Panc1 (cell line): ENCODE data around the gene GALNT10. TPM values are rescaled to one million over a fixed set of nuclear protein-coding genes. Genes with fewer than 3 reads are reported as not detected.

Source experiments
- ATAC-seq: fragments of 200-7000 bp; cut with Tn5 transposase; 2 replicates; pipeline ENCODE4 v1.9.1; 2020; ENCODE audit warnings: mild to moderate bottlenecking, moderate library complexity
- BruUV-seq: library from RNA; stranded (reverse); fragments of 400-500 nt; replicated peaks from 2 replicates; lab custom pipeline; 2021; lab: Mats Ljungman, UMichigan
- CTCF ChIA-PET: fragments of 300-600 bp; sonication (Branson Sonifier 250); formaldehyde crosslinking; loops from one replicate; lab custom pipeline; 2022; ENCODE audit warnings: antibody characterized with exemption; lab: Charles Lee
- POLR2A ChIA-PET: fragments of 300-600 bp; sonication (Branson Sonifier 250); formaldehyde crosslinking; loops from one replicate; lab custom pipeline; 2022; ENCODE audit warnings: antibody characterized with exemption; lab: Charles Lee
- DNase-seq: peaks from one replicate; pipeline ENCODE4 v3.0.0-alpha.2; 2010; ENCODE audit warnings: low read depth, low spot score
- H3K27ac ChIP-seq: 2 replicates; pipeline ENCODE4 v1.5.1; 2011; ENCODE audit warnings: mild to moderate bottlenecking, low read length, inconsistent platforms
- H3K27me3 ChIP-seq: fragments of 200-500 bp; sonication (Bioruptor generic); 2 replicates; pipeline ENCODE4 v1.6.0; 2014; ENCODE audit warnings: low read length, inconsistent platforms; ENCODE audit not compliant: control insufficient read depth, insufficient read depth
- H3K36me3 ChIP-seq: fragments of 200-500 bp; sonication (Bioruptor generic); 2 replicates; pipeline ENCODE4 v1.5.1; 2014; ENCODE audit warnings: inconsistent platforms, mild to moderate bottlenecking, low read length, moderate library complexity; ENCODE audit not compliant: control insufficient read depth, insufficient read depth
- H3K4me1 ChIP-seq: 2 replicates; pipeline ENCODE4 v1.5.1; 2011; ENCODE audit warnings: inconsistent platforms, mild to moderate bottlenecking, low read length, moderate library complexity; ENCODE audit not compliant: control insufficient read depth, insufficient read depth
- H3K4me3 ChIP-seq, 2 experiments: 2 replicates each; pipeline ENCODE4 v1.5.1; 2011 to 2012; ENCODE audit warnings: low read depth in 2 of 2, low read length in 2 of 2, mild to moderate bottlenecking in 2 of 2, inconsistent platforms in 1 of 2, moderate library complexity in 1 of 2
- H3K9me3 ChIP-seq: fragments of 200-500 bp; sonication (Bioruptor generic); 2 replicates; pipeline ENCODE4 v1.5.1; 2014; ENCODE audit warnings: low read depth, mild to moderate bottlenecking, inconsistent platforms, low read length, moderate library complexity; ENCODE audit not compliant: control insufficient read depth, insufficient read depth
- POLR2AphosphoS5 ChIP-seq: IDR thresholded peaks from 2 replicates; pipeline ENCODE4 v1.6.1; 2012; ENCODE audit warnings: mild to moderate bottlenecking, low read depth, low read length, moderate library complexity
- SIN3A ChIP-seq: IDR thresholded peaks from 2 replicates; pipeline ENCODE4 v1.6.1; 2012; ENCODE audit warnings: low read depth, mild to moderate bottlenecking, low read length, moderate library complexity, borderline replicate concordance; ENCODE audit not compliant: insufficient read depth
- TCF7L2 ChIP-seq: IDR thresholded peaks from 2 replicates; pipeline ENCODE4 v1.6.1; 2011; ENCODE audit warnings: mild to moderate bottlenecking, low read depth, low read length, inconsistent platforms
- in situ Hi-C: cut with HindIII; loops from 2 replicates; pipeline ENCODE4 v1.10.0; 2016; ENCODE audit warnings: low sequenced_read_pairs, low pct_unique_long_range_greater_than_20kb
- intact Hi-C: fragments of 100-400 bp; cut with micrococcal nuclease; formaldehyde crosslinking; loops from one replicate; pipeline ENCODE4 v1.10.0; 2022; ENCODE audit not compliant: unreplicated experiment
- total RNA-seq: library from RNA; stranded (reverse); gene quantifications from one replicate; pipeline ENCODE4 v1.2.1, GENCODE V29; 2021; ENCODE audit not compliant: unreplicated experiment
- TF ChIP-seq, protein P1 (sequence below), 2 experiments: IDR thresholded peaks; 2 replicates each; pipeline ENCODE4 v1.6.1; 2011 to 2012; ENCODE audit warnings: low read depth in 2 of 2, control low read depth in 1 of 2, low read length in 1 of 2, mild to moderate bottlenecking in 1 of 2, moderate library complexity in 1 of 2; ENCODE audit not compliant: insufficient read depth in 1 of 2
- TF ChIP-seq, protein P2 (sequence below): fragments of 450-650 bp; IDR thresholded peaks from 2 replicates; pipeline ENCODE4 v1.5.1; 2017; ENCODE audit warnings: mild to moderate bottlenecking

GALNT10 gene
- total RNA-seq, 1 experiment from 2014 or later, result 50.5 TPM

- H3K36me3 ChIP-seq, result no peaks in the 10 kb centered on the region
- ATAC-seq (no peak), DNase-seq (no peak)
- H3K9me3 ChIP-seq, result no peaks in the 10 kb centered on the region
- peaks cover 10% of the 10 kb centered on the region for H3K27me3 ChIP-seq
- TF ChIP-seq, protein P1, sequence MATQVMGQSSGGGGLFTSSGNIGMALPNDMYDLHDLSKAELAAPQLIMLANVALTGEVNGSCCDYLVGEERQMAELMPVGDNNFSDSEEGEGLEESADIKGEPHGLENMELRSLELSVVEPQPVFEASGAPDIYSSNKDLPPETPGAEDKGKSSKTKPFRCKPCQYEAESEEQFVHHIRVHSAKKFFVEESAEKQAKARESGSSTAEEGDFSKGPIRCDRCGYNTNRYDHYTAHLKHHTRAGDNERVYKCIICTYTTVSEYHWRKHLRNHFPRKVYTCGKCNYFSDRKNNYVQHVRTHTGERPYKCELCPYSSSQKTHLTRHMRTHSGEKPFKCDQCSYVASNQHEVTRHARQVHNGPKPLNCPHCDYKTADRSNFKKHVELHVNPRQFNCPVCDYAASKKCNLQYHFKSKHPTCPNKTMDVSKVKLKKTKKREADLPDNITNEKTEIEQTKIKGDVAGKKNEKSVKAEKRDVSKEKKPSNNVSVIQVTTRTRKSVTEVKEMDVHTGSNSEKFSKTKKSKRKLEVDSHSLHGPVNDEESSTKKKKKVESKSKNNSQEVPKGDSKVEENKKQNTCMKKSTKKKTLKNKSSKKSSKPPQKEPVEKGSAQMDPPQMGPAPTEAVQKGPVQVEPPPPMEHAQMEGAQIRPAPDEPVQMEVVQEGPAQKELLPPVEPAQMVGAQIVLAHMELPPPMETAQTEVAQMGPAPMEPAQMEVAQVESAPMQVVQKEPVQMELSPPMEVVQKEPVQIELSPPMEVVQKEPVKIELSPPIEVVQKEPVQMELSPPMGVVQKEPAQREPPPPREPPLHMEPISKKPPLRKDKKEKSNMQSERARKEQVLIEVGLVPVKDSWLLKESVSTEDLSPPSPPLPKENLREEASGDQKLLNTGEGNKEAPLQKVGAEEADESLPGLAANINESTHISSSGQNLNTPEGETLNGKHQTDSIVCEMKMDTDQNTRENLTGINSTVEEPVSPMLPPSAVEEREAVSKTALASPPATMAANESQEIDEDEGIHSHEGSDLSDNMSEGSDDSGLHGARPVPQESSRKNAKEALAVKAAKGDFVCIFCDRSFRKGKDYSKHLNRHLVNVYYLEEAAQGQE (IDR thresholded peaks at IDR 0.05; ENCODE audit: insufficient read depth in 1 of 2, low read depth in 2 of 2, low read length in 1 of 2), result no peak
- TF ChIP-seq POLR2AphosphoS5, result no peak
- TF ChIP-seq SIN3A, result no peak
- TF ChIP-seq, protein P2, sequence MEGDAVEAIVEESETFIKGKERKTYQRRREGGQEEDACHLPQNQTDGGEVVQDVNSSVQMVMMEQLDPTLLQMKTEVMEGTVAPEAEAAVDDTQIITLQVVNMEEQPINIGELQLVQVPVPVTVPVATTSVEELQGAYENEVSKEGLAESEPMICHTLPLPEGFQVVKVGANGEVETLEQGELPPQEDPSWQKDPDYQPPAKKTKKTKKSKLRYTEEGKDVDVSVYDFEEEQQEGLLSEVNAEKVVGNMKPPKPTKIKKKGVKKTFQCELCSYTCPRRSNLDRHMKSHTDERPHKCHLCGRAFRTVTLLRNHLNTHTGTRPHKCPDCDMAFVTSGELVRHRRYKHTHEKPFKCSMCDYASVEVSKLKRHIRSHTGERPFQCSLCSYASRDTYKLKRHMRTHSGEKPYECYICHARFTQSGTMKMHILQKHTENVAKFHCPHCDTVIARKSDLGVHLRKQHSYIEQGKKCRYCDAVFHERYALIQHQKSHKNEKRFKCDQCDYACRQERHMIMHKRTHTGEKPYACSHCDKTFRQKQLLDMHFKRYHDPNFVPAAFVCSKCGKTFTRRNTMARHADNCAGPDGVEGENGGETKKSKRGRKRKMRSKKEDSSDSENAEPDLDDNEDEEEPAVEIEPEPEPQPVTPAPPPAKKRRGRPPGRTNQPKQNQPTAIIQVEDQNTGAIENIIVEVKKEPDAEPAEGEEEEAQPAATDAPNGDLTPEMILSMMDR, result no peak
- TF ChIP-seq TCF7L2, result no peak
- CTCF ChIA-PET, result interaction anchor here (0.7 kb wide), 1 partner anchor 45 kb away, joined by 4 read pairs; no protein-coding TSS in a partner anchor
- H3K27ac ChIP-seq, result no peak overlapping the region
- BruUV-seq, result no TSS peak
- intact Hi-C loops, result no loop called here
- no peak overlapping the region for H3K4me3 ChIP-seq
- POLR2A ChIA-PET, result no interaction called here
- in situ Hi-C loops, result no loop called here
- no peaks in the 10 kb centered on the region for H3K4me1 ChIP-seq
These were observed 23.4 kb upstream of the GALNT10 start for GRCh38 chr5:154166901-154167791.

GRCh38 chr5:154168395-154168794 lies 22.1 kb upstream of the GALNT10 start:
- ATAC-seq, result no peak
- Histone ChIP-seq H3K9me3 (no peaks in the 10 kb centered on the region), H3K4me1 (no peaks in the 10 kb centered on the region), H3K36me3 (no peaks in the 10 kb centered on the region), H3K27me3 (peaks cover 8% of the 10 kb centered on the region), H3K4me3 (no peak overlapping the region), H3K27ac (no peak overlapping the region)
- POLR2A ChIA-PET, result no interaction called here
- no TSS peak for BruUV-seq
- in situ Hi-C loops, result no loop called here
- CTCF ChIA-PET, result no interaction called here
- TF ChIP-seq, protein P1 (IDR thresholded peaks at IDR 0.05; ENCODE audit: insufficient read depth in 1 of 2, low read depth in 2 of 2, low read length in 1 of 2), result no peak
- no peak for TF ChIP-seq POLR2AphosphoS5
- TF ChIP-seq, protein P2, result no peak
- TF ChIP-seq SIN3A, result no peak
- TF ChIP-seq TCF7L2, result no peak
- intact Hi-C loops, result no loop called here
- DNase-seq, result no peak
